ENCODE results near the gene SETBP1. TPM values are rescaled to one million over a fixed set of nuclear protein-coding genes. Genes with fewer than 3 reads are reported as not detected.

The SETBP1 gene
- total RNA-seq, 1 experiment from 2014 or later: 9.6 TPM

DNA sequence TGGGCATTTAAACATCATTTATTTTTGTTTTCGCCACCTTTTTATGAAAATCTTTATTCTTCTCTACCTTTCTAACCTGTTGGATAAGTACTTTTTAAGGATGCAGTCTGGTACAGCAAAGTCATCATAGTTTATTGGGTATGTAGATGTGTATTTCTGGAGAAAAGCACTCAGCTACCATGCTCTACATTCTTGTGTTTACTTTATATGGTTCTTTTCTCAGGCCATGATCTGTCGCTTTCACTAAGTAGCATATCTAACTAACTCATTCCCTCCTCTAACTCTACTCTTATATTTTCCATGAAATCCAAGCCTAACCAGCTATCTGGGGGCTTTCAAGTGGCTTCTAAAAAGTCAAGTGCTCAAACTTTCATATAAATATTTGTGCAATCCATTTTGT is 25.3 kb upstream of the SETBP1 start:
- no peaks in the 10 kb centered on the region for H3K9me3 Mint-ChIP-seq
- peaks cover 10% of the 10 kb centered on the region for H3K4me1 Mint-ChIP-seq
- no peak overlapping the region for H3K4me3 Mint-ChIP-seq
- POLR2A ChIA-PET: no interaction called here
- CTCF ChIA-PET: interaction anchor here (0.7 kb wide), 1 partner anchor 23 kb away, joined by 3 read pairs; no protein-coding TSS in a partner anchor
- TF ChIP-seq, protein P1, sequence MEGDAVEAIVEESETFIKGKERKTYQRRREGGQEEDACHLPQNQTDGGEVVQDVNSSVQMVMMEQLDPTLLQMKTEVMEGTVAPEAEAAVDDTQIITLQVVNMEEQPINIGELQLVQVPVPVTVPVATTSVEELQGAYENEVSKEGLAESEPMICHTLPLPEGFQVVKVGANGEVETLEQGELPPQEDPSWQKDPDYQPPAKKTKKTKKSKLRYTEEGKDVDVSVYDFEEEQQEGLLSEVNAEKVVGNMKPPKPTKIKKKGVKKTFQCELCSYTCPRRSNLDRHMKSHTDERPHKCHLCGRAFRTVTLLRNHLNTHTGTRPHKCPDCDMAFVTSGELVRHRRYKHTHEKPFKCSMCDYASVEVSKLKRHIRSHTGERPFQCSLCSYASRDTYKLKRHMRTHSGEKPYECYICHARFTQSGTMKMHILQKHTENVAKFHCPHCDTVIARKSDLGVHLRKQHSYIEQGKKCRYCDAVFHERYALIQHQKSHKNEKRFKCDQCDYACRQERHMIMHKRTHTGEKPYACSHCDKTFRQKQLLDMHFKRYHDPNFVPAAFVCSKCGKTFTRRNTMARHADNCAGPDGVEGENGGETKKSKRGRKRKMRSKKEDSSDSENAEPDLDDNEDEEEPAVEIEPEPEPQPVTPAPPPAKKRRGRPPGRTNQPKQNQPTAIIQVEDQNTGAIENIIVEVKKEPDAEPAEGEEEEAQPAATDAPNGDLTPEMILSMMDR (IDR thresholded peaks at IDR 0.05): no peak
- TF ChIP-seq, protein P2, sequence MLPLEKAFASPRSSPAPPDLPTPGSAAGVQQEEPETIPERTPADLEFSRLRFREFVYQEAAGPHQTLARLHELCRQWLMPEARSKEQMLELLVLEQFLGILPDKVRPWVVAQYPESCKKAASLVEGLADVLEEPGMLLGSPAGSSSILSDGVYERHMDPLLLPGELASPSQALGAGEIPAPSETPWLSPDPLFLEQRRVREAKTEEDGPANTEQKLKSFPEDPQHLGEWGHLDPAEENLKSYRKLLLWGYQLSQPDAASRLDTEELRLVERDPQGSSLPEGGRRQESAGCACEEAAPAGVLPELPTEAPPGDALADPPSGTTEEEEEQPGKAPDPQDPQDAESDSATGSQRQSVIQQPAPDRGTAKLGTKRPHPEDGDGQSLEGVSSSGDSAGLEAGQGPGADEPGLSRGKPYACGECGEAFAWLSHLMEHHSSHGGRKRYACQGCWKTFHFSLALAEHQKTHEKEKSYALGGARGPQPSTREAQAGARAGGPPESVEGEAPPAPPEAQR (CRISPR knock-in tag; IDR thresholded peaks at IDR 0.05): no peak
- TF ChIP-seq, protein P3, sequence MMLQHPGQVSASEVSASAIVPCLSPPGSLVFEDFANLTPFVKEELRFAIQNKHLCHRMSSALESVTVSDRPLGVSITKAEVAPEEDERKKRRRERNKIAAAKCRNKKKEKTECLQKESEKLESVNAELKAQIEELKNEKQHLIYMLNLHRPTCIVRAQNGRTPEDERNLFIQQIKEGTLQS (CRISPR knock-in tag; conservative IDR thresholded peaks at IDR 0.05): no peak
- TF ChIP-seq ESRRA (CRISPR knock-in tag; IDR thresholded peaks at IDR 0.05; ENCODE audit: borderline replicate concordance) (no peak), TEAD4 (CRISPR knock-in tag; IDR thresholded peaks at IDR 0.05) (no peak), ZNF317 (CRISPR knock-in tag; IDR thresholded peaks at IDR 0.05; ENCODE audit: borderline replicate concordance, low read depth) (no peak), IRF2 (CRISPR knock-in tag; IDR thresholded peaks at IDR 0.05; ENCODE audit: borderline replicate concordance, low read depth) (no peak), HMGA2 (CRISPR knock-in tag; IDR thresholded peaks at IDR 0.05) (no peak)
- TF ChIP-seq, protein P4, sequence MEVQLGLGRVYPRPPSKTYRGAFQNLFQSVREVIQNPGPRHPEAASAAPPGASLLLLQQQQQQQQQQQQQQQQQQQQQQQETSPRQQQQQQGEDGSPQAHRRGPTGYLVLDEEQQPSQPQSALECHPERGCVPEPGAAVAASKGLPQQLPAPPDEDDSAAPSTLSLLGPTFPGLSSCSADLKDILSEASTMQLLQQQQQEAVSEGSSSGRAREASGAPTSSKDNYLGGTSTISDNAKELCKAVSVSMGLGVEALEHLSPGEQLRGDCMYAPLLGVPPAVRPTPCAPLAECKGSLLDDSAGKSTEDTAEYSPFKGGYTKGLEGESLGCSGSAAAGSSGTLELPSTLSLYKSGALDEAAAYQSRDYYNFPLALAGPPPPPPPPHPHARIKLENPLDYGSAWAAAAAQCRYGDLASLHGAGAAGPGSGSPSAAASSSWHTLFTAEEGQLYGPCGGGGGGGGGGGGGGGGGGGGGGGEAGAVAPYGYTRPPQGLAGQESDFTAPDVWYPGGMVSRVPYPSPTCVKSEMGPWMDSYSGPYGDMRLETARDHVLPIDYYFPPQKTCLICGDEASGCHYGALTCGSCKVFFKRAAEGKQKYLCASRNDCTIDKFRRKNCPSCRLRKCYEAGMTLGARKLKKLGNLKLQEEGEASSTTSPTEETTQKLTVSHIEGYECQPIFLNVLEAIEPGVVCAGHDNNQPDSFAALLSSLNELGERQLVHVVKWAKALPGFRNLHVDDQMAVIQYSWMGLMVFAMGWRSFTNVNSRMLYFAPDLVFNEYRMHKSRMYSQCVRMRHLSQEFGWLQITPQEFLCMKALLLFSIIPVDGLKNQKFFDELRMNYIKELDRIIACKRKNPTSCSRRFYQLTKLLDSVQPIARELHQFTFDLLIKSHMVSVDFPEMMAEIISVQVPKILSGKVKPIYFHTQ (CRISPR knock-in tag; IDR thresholded peaks at IDR 0.05): no peak
- TF ChIP-seq, protein P5, sequence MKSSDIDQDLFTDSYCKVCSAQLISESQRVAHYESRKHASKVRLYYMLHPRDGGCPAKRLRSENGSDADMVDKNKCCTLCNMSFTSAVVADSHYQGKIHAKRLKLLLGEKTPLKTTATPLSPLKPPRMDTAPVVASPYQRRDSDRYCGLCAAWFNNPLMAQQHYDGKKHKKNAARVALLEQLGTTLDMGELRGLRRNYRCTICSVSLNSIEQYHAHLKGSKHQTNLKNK (CRISPR knock-in tag; IDR thresholded peaks at IDR 0.05): no peak
- TF ChIP-seq, protein P6, sequence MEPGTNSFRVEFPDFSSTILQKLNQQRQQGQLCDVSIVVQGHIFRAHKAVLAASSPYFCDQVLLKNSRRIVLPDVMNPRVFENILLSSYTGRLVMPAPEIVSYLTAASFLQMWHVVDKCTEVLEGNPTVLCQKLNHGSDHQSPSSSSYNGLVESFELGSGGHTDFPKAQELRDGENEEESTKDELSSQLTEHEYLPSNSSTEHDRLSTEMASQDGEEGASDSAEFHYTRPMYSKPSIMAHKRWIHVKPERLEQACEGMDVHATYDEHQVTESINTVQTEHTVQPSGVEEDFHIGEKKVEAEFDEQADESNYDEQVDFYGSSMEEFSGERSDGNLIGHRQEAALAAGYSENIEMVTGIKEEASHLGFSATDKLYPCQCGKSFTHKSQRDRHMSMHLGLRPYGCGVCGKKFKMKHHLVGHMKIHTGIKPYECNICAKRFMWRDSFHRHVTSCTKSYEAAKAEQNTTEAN (CRISPR knock-in tag; IDR thresholded peaks at IDR 0.05): no peak
- TF ChIP-seq, protein P7, sequence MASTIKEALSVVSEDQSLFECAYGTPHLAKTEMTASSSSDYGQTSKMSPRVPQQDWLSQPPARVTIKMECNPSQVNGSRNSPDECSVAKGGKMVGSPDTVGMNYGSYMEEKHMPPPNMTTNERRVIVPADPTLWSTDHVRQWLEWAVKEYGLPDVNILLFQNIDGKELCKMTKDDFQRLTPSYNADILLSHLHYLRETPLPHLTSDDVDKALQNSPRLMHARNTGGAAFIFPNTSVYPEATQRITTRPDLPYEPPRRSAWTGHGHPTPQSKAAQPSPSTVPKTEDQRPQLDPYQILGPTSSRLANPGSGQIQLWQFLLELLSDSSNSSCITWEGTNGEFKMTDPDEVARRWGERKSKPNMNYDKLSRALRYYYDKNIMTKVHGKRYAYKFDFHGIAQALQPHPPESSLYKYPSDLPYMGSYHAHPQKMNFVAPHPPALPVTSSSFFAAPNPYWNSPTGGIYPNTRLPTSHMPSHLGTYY (CRISPR knock-in tag; IDR thresholded peaks at IDR 0.05): no peak
- H3K27ac Mint-ChIP-seq: no peak overlapping the region
- DNase-seq (ENCODE audit: low spot score) (no peak), ATAC-seq (no peak)
- H3K27me3 Mint-ChIP-seq (ENCODE audit: low read depth): no peaks in the 10 kb centered on the region
- no peaks in the 10 kb centered on the region for H3K36me3 Mint-ChIP-seq

DNA sequence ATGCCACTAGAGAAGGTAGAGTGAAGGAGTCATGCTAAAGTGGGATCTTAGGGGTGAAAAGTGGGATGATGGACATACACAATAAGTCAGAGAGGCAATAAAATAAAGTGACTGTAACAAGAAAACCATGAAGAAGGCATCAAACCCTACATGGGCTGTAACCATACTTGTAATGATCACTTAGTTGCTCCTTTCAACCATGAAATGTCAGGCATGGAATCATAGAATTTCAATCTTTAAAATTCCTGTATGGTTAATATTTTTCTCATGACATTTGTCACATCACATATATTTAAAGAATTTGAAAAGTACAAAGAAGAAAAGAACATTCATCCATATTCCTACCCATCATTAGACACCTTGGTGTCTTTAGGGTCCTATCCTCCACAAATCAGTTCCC is 20.9 kb upstream of the SETBP1 start:
- ChIA-PET POLR2A (no interaction called here), CTCF (no interaction called here)
- DNase-seq (ENCODE audit: low spot score) (no peak), ATAC-seq (no peak)
- Mint-ChIP-seq H3K4me3 (no peak overlapping the region), H3K4me1 (no peaks in the 10 kb centered on the region), H3K36me3 (no peaks in the 10 kb centered on the region), H3K27me3 (ENCODE audit: low read depth) (no peaks in the 10 kb centered on the region), H3K27ac (no peak overlapping the region), H3K9me3 (no peaks in the 10 kb centered on the region)
- TF ChIP-seq SMAD3 (CRISPR knock-in tag; IDR thresholded peaks at IDR 0.05; ENCODE audit: borderline replicate concordance) (no peak), TEAD4 (CRISPR knock-in tag; IDR thresholded peaks at IDR 0.05) (no peak), ZNF263 (CRISPR knock-in tag; IDR thresholded peaks at IDR 0.05; ENCODE audit: low read depth) (no peak), ETV6 (CRISPR knock-in tag; IDR thresholded peaks at IDR 0.05) (no peak), ZNF671 (CRISPR knock-in tag; IDR thresholded peaks at IDR 0.05) (no peak), RORB (CRISPR knock-in tag; IDR thresholded peaks at IDR 0.05) (no peak)
- TF ChIP-seq, protein P8, sequence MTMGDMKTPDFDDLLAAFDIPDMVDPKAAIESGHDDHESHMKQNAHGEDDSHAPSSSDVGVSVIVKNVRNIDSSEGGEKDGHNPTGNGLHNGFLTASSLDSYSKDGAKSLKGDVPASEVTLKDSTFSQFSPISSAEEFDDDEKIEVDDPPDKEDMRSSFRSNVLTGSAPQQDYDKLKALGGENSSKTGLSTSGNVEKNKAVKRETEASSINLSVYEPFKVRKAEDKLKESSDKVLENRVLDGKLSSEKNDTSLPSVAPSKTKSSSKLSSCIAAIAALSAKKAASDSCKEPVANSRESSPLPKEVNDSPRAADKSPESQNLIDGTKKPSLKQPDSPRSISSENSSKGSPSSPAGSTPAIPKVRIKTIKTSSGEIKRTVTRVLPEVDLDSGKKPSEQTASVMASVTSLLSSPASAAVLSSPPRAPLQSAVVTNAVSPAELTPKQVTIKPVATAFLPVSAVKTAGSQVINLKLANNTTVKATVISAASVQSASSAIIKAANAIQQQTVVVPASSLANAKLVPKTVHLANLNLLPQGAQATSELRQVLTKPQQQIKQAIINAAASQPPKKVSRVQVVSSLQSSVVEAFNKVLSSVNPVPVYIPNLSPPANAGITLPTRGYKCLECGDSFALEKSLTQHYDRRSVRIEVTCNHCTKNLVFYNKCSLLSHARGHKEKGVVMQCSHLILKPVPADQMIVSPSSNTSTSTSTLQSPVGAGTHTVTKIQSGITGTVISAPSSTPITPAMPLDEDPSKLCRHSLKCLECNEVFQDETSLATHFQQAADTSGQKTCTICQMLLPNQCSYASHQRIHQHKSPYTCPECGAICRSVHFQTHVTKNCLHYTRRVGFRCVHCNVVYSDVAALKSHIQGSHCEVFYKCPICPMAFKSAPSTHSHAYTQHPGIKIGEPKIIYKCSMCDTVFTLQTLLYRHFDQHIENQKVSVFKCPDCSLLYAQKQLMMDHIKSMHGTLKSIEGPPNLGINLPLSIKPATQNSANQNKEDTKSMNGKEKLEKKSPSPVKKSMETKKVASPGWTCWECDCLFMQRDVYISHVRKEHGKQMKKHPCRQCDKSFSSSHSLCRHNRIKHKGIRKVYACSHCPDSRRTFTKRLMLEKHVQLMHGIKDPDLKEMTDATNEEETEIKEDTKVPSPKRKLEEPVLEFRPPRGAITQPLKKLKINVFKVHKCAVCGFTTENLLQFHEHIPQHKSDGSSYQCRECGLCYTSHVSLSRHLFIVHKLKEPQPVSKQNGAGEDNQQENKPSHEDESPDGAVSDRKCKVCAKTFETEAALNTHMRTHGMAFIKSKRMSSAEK (CRISPR knock-in tag; IDR thresholded peaks at IDR 0.05; ENCODE audit: borderline replicate concordance): no peak
- TF ChIP-seq, protein P9, sequence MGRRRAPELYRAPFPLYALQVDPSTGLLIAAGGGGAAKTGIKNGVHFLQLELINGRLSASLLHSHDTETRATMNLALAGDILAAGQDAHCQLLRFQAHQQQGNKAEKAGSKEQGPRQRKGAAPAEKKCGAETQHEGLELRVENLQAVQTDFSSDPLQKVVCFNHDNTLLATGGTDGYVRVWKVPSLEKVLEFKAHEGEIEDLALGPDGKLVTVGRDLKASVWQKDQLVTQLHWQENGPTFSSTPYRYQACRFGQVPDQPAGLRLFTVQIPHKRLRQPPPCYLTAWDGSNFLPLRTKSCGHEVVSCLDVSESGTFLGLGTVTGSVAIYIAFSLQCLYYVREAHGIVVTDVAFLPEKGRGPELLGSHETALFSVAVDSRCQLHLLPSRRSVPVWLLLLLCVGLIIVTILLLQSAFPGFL (CRISPR knock-in tag; IDR thresholded peaks at IDR 0.05; ENCODE audit: borderline replicate concordance): no peak
